ENCODE measurements around the gene TTI1.

Gene TTI1

DNA sequence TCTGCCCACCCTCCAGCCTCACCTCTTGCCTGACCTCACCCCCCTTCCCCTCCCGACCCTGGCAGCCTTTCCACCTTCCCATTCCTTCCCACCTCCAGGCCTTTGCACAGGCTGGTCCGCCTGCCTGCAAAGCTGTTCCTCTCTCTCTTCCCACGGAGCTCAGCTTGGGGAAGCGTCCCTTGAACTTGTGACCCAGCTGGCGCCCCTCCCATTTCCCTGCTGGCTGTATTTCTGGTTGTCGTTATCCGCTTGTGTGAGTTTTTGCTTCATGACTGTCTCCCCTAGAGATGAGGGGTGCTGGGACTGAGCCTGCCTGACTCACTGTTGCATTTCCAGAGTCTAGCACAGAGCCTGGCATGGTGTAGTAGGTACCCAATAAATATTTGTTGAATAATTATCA, 97.8 kb downstream of the TTI1 start:
- no peak overlapping the region for H3K4me3 Mint-ChIP-seq
- H3K9me3 Mint-ChIP-seq, result no peaks in the 10 kb centered on the region
- ATAC-seq (no peak), DNase-seq (no peak)
- no peaks in the 10 kb centered on the region for H3K4me1 Mint-ChIP-seq
- peaks cover 19% of the 10 kb centered on the region for H3K27me3 Mint-ChIP-seq
- peak overlapping the region in 1 of 2 donors; percentile 82 for H3K27ac Mint-ChIP-seq

DNA sequence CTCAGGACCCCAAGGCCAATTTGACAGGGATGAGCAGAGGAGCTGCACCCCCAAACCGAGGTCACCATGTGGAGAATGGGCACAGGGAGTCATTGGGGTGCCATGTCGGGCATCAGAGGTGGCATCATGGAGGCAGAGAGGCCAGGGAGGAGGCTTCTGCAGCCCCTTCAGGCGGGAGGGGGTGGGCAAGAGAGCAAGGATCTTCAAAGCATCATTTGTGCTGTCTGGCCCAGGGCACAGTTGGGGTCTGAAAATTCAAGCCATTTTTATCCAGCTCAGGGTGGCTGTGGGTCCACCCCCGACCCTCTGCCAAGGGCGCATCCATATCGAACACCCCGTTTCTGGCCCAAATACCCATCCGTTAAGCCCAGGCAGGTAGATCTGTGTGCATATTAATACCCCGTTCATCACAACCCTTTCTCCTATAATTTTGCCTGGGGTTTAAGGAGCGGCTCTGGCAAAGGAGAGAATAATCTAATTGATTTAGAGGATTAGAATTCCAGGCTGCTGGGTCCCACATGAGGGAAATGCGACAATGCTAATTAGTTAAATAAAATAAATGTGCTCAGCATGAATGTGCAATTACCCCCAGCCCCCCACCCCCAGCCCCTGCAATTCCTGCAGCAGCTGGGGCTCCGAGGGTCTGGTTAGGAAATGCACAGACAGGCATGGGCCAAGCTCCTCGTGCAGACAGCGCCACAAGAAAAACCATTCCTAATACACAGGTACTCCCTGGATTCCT, 98.5 kb downstream of the TTI1 start:
- no peaks in the 10 kb centered on the region for H3K9me3 Mint-ChIP-seq
- no peak overlapping the region for H3K4me3 Mint-ChIP-seq
- no peak for DNase-seq

DNA sequence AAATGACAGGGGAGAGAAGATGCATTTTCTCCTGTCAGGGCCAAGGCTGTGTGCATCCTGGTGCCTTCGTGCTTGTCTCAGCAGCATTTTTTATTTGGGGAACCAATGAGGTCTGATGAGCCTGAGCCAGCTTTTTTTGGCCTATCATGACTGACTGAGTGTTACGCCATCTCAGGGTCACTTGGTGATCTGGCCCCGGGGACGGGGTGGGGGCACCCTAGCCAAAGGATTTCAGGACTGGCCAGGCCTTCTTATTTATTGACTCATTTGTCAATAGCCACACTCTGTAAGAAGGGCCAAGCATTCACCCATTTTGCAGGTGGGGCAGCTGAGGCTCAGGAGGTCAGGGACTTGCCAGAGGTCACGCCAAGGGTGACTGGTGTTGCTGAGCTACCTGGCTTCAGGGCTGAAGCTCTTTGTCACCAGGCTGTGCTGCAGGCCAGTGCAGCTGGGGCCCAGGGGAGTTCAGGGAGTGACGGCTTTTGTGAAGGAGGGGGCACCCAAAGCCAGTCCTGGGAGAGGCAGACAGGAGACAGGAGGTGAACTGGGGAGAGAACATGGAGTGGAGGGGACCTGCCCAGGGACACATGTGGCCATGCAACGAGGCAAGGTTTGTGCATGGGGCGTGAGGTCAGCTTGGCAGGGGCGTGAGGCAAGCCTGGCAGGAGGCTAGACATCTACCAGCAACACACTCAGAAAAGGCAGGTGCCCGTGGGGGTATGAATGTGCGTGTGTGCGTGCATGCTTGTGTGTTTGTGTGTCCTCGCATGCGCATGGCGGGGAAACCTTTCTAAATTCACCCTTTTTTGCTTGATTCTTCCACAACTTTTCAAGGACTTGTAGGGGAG, 99.2 kb downstream of the TTI1 start:
- Mint-ChIP-seq H3K4me3 (no peak overlapping the region), H3K27me3 (peaks cover 31% of the 10 kb centered on the region), H3K4me1 (no peaks in the 10 kb centered on the region), H3K27ac (no peak overlapping the region), H3K9me3 (no peaks in the 10 kb centered on the region)
- ATAC-seq (no peak), DNase-seq (no peak)

More for the DNA sequence above, 98.5 kb downstream of the TTI1 start:
- no peaks in the 10 kb centered on the region for H3K4me1 Mint-ChIP-seq
- peaks cover 23% of the 10 kb centered on the region for H3K27me3 Mint-ChIP-seq
- ATAC-seq, result no peak
- H3K27ac Mint-ChIP-seq, result no peak overlapping the region

Data from stimulated activated naive CD8-positive, alpha-beta T cell treated with anti-CD3 and anti-CD28 coated beads, Interleukin-15, amount 100 ng/mL, for 72 hours (primary cell).